ELR (cell line): ENCODE results near the gene CRTC1.

Experiments used
- DNase-seq: peaks from one replicate; pipeline ENCODE4 v3.0.0-alpha.2; 2015; ENCODE audit warnings: low read depth

CRTC1 gene

GRCh38 chr19:18784786-18785120, 101.3 kb downstream of the CRTC1 start:
- DNase-seq, result no peak

GRCh38 chr19:18785179-18786124, 102.0 kb downstream of the CRTC1 start:
- DNase-seq, result peak; percentile 73

GRCh38 chr19:18788529-18789421, 105.3 kb downstream of the CRTC1 start:
- DNase-seq, result no peak

- no peak for DNase-seq
Observed at GRCh38 chr19:18789422-18789869, 106.0 kb downstream of the CRTC1 start.

GRCh38 chr19:18789883-18790565, 106.5 kb downstream of the CRTC1 start:
- peak; percentile 36 for DNase-seq

- DNase-seq, result no peak
Observed at GRCh38 chr19:18790566-18791314, 107.3 kb downstream of the CRTC1 start, which contains the start of gene COMP. TSS of gene COMP (minus strand) at chr19:18791305. CDS start at chr19:18791269, 36 bp downstream.

- DNase-seq, result no peak
Observed at GRCh38 chr19:18791315-18791678, 107.8 kb downstream of the CRTC1 start.

GRCh38 chr19:18792661-18793060, 109.2 kb downstream of the CRTC1 start:
- no peak for DNase-seq

GRCh38 chr19:18793144-18794028, 109.9 kb downstream of the CRTC1 start:
- no peak for DNase-seq

- no peak for DNase-seq
Observed at GRCh38 chr19:18794029-18794313, 110.5 kb downstream of the CRTC1 start.

GRCh38 chr19:18794692-18795091, 111.2 kb downstream of the CRTC1 start:
- DNase-seq, result no peak

- DNase-seq, result no peak
Observed at GRCh38 chr19:18795540-18795939, 112.1 kb downstream of the CRTC1 start.

- DNase-seq, result peak; percentile 35
Observed at GRCh38 chr19:18796239-18796638, 112.8 kb downstream of the CRTC1 start.

GRCh38 chr19:18798384-18799352, 115.2 kb downstream of the CRTC1 start:
- DNase-seq, result no peak

- no peak for DNase-seq
Observed at GRCh38 chr19:18799389-18799970, 116.0 kb downstream of the CRTC1 start.

GRCh38 chr19:18800079-18800478, 116.6 kb downstream of the CRTC1 start:
- DNase-seq, result no peak

GRCh38 chr19:18800636-18801035, 117.2 kb downstream of the CRTC1 start:
- DNase-seq, result no peak

GRCh38 chr19:18802354-18802753, 118.9 kb downstream of the CRTC1 start:
- DNase-seq, result no peak

- DNase-seq, result no peak
Observed at GRCh38 chr19:18803550-18804138, 120.2 kb downstream of the CRTC1 start.
